Fibroblast of villous mesenchyme (primary cell): Measurements from ENCODE around the gene FN3KRP. TPM values are rescaled to one million over a fixed set of nuclear protein-coding genes. Genes with fewer than 3 reads are reported as not detected.

Experiments
- DNase-seq: peaks from one replicate; pipeline ENCODE4 v3.0.0-alpha.2; 2010; ENCODE audit warnings: low read depth
- H3K4me3 ChIP-seq: 2 replicates; pipeline ENCODE4 v1.5.1; 2011; ENCODE audit warnings: low read depth, mild to moderate bottlenecking, low read length
- CTCF ChIP-seq: IDR thresholded peaks from 2 replicates; pipeline ENCODE4 v1.5.1; 2012; ENCODE audit warnings: low read depth, mild to moderate bottlenecking, low read length; ENCODE audit not compliant: insufficient read depth
- total RNA-seq: library from RNA; depleted of rRNA; stranded (reverse); fragments of >200 nt; gene quantifications from 2 replicates; pipeline ENCODE4 v1.2.3, GENCODE V29; 2012

Gene FN3KRP
- total RNA-seq = 11.2 and 12.2 TPM in 2 replicates

GRCh38 chr17:82716203-82717010 lies at the start of gene FN3KRP:
Gene FN3KRP (plus strand): TSS chr17:82716706. CDS start chr17:82716756, 50 bp downstream.
- DNase-seq = peak; percentile 91
- no peak for TF ChIP-seq CTCF
- peak within 1 kb of the TSS; percentile 79 for H3K4me3 ChIP-seq

GRCh38 chr17:82666931-82667667 lies 49.4 kb upstream of the FN3KRP start:
- no peak for DNase-seq
- TF ChIP-seq CTCF = no peak
- no peak overlapping the region for H3K4me3 ChIP-seq

GRCh38 chr17:82667668-82668000 lies 48.9 kb upstream of the FN3KRP start:
- DNase-seq = no peak
- no peak for TF ChIP-seq CTCF
- no peak overlapping the region for H3K4me3 ChIP-seq

- TF ChIP-seq CTCF = no peak
- no peak for DNase-seq
- H3K4me3 ChIP-seq = no peak overlapping the region
These were observed 48.4 kb upstream of the FN3KRP start for GRCh38 chr17:82668024-82668630.

GRCh38 chr17:82668631-82669099 lies 47.8 kb upstream of the FN3KRP start:
- DNase-seq = peak; percentile 75
- no peak overlapping the region for H3K4me3 ChIP-seq
- TF ChIP-seq CTCF = peak; percentile 74

GRCh38 chr17:82670661-82671450 lies 45.6 kb upstream of the FN3KRP start:
- no peak overlapping the region for H3K4me3 ChIP-seq
- no peak for DNase-seq
- no peak for TF ChIP-seq CTCF
